Measurements from ENCODE around the gene UPF2.

GRCh38 chr10:11879387-11880094 is 163.1 kb downstream of the UPF2 start:
- TF ChIP-seq CTCF (IDR thresholded peaks at IDR 0.05) (no peak), POLR2A (IDR thresholded peaks at IDR 0.05) (no peak)
